HG03280 (cell line): Measurements from ENCODE around the gene GET4.
"Not testable (repeated sequence)": the region's sequence is repeated elsewhere in the genome, so short reads cannot be mapped to it uniquely, and the experiment has no call there.

Experiments
- ATAC-seq: cut with Tn5 transposase; IDR thresholded peaks from one replicate; pipeline ENCODE4 v1.9.1; 2021; ENCODE audit warnings: mild to moderate bottlenecking, moderate library complexity; ENCODE audit not compliant: unreplicated experiment

Gene GET4

DNA sequence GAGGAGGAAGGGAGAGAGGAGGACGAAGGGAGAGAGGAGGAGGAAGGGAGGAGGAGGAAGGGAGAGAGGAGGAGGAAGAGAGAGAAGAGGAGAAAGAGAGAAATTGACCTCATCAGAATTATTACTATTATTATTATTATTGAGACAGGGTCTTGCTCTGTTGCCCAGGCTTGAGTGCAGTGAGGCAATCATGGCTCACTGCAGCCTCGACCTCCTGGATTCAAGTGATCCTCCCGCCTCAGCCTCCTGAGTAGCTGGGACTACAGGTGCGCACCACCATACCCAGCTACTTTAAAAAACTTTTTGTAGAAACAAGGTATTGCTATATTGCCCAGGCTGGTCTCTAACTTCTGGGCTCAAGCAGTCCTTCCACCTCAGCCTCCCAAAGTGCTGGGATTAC is 67.4 kb downstream of the GET4 start:
- ATAC-seq = not testable (repeated sequence)

DNA sequence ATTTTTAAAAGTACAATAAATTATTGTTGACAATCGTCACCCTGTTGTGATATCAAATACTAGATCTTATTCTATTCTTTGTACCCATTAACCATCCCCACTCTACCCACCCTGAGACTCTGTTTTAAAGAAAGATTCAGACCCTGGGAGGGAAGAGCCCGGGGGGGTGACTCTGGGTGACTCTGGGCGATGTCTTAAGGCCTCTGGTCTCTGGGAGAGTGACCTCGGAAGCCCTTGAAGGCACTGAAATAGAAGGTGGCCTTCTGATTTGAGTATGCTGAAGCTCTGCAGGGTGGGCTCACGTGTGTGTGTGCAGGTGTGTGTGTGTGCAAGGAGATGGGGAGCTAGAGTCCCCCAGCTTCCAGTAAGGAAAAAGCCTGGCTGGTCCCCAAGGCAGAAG is 68.4 kb downstream of the GET4 start:
- ATAC-seq = no peak

DNA sequence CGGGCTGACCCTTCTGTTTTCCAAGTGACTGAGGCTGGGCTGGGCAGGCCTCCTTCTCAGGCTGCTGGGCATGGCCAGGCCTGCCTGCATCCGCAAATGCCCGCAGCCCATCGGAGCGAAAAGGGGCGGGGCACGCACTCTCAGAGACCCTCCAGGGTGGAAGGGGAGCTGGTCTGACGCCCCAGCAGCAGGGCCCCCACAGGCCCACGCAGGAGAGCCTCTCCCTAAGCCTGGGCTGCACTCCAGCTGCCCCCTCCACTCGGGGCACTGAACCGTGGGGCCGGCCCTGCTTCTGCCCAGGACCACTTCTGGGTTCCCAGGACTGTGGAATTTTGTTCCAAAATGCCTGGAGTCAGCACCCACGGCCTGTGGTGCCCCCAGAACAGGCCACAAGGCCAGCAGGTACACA is 68.8 kb downstream of the GET4 start:
- ATAC-seq = no peak

DNA sequence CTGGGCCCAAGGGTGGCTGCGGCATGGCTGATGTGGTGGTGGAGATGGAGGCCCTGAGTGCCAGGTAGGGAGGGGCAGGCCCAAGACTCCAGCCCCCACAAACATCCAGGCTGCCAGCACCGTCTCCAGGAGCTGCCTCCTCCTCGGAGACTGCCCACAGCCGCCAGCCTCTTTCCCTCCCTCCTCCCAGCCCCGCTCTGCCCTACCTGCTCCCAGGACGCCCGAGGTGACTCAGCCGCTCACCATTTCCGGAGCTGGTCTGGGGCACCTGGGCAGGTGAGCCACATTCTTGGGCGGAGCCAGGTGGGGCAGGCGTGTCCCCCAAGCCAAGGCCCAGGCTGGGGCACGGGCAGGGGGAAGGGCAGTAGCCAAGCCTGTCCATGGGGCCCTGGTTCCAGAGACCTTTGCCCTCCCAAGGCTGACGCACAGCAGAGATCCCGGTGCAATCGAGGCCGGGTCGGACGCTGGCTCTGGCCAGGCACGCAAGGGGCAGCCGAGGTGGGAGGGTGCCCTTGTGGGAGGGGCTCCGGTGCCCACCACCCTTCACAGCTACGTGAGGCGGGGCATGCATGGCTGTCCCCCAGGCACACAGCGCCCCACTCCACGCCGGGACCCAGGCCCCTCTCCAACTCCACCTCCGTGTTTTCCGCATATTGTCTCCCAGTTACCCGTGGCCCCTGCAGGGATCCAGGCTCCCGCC is 69.4 kb downstream of the GET4 start:
- no peak for ATAC-seq
